NCI-H345 treated with DMSO at 0.1 percent for 48 hours (cell line): Measurements from ENCODE around the gene HOOK2.
"Not testable (repeated sequence)": the region's sequence is repeated elsewhere in the genome, so short reads cannot be mapped to it uniquely, and the experiment has no call there.

Source experiments
- DNase-seq: peaks from one replicate; lab custom pipeline; 2025; ENCODE audit not compliant: unreplicated experiment; lab: John Stamatoyannopoulos, UW

The HOOK2 gene

GRCh38 chr19:12722566-12723380, 52.6 kb downstream of the HOOK2 start:
- peak; percentile 39 for DNase-seq

GRCh38 chr19:12721656-12722565, 53.4 kb downstream of the HOOK2 start:
- no peak for DNase-seq

- no peak for DNase-seq
These were observed 54.3 kb downstream of the HOOK2 start for GRCh38 chr19:12720851-12721655.

- DNase-seq, result no peak
These were observed 55.1 kb downstream of the HOOK2 start for GRCh38 chr19:12720296-12720695.

- DNase-seq, result no peak
These were observed 59.4 kb downstream of the HOOK2 start for GRCh38 chr19:12715929-12716328.

- no peak for DNase-seq
These were observed 60.2 kb downstream of the HOOK2 start for GRCh38 chr19:12715102-12715501.

GRCh38 chr19:12713304-12713703, 62.0 kb downstream of the HOOK2 start:
- not testable (repeated sequence) for DNase-seq
